ENCODE measurements around the gene PLEKHM1.
A peak's percentile ranks its signal among the peaks of the same experiment; 100 is the strongest.

GRCh38 chr17:45394091-45394490 lies 96.4 kb downstream of the PLEKHM1 start:
- TF ChIP-seq POLR2AphosphoS5 (IDR thresholded peaks at IDR 0.05), result peak in 1 of 3 donors; percentile 14
- no peak for TF ChIP-seq CTCF (IDR thresholded peaks at IDR 0.05 in 8 of 11, conservative IDR thresholded peaks at IDR 0.05 in 3 of 11)

All from spleen (tissue), 7 donors.